Fibroblast of gingiva (primary cell): Measurements from ENCODE around the gene METTL16.
"Not testable (repeated sequence)": the region's sequence is repeated elsewhere in the genome, so short reads cannot be mapped to it uniquely, and the experiment has no call there.

Source experiments
- DNase-seq: peaks from one replicate; pipeline ENCODE4 v3.0.0-alpha.2; 2011; ENCODE audit warnings: low read depth

The METTL16 gene, protein sequence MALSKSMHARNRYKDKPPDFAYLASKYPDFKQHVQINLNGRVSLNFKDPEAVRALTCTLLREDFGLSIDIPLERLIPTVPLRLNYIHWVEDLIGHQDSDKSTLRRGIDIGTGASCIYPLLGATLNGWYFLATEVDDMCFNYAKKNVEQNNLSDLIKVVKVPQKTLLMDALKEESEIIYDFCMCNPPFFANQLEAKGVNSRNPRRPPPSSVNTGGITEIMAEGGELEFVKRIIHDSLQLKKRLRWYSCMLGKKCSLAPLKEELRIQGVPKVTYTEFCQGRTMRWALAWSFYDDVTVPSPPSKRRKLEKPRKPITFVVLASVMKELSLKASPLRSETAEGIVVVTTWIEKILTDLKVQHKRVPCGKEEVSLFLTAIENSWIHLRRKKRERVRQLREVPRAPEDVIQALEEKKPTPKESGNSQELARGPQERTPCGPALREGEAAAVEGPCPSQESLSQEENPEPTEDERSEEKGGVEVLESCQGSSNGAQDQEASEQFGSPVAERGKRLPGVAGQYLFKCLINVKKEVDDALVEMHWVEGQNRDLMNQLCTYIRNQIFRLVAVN

DNA sequence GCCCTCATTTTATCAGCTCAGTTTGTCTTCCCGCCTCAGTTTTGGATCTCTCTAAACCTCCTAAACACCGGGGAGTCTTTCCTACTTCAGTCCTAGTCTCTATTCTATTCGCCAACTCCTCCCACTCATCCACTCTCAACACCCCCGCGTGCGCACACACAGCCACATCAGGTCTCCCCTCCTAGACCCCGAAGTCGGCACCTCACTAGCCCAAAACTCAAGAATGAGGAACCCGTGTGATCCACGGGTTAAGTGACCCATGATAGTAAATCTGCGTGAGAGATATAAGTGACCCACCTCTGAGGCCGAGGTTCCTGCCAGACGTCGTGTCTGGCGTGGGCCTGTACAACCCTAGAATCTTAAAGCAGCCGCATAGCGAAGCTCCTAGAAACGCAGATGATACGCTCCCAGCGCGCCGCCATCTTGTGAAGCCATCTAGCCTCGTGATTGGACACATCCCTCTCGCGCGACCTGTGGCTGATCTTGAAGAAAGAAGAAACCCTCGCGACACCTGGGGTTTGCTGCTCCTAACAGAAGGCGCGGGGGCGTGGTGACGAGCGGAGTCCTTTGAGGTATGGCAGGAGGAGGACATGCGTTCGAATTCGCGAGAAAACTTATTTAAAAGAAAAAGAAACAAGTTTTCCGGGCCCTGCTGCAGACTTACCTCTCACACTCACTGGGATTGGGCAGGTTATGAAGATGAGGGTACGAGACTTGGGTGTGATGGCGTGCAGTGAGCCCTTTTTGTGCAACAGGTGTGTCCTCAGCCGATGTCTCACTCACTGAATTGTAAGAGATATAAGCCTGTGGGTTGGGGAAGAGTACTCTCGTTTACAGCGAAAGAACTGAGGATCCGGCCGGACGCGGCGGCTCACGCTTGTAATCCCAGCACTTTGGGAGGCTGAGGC is at the start of gene METTL16:
Gene METTL16, minus strand, starts transcription at position 427 of the 908 bp plus-strand sequence. CDS start 9,557 bp downstream, outside the sequence.
- peak; percentile 98 for DNase-seq

DNA sequence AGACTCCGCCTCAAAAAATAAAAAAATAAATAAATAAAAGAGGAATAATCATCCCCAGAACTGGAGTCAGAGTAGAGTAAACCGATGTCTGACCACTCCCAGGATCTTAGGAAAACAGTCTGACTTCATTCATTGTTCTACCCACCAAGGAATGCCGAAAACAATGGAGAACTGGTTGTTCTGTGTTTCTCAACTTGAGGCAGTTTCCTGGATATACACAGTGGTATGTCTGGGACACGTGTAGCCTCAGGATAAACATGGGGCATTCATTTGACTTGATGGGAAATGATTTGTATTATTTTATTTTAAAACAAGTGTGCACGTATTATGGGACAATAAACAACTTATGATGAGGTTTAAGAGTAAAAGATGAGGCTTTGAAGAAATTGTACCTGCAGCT is 49.0 kb upstream of the METTL16 start:
- DNase-seq, result no peak

DNA sequence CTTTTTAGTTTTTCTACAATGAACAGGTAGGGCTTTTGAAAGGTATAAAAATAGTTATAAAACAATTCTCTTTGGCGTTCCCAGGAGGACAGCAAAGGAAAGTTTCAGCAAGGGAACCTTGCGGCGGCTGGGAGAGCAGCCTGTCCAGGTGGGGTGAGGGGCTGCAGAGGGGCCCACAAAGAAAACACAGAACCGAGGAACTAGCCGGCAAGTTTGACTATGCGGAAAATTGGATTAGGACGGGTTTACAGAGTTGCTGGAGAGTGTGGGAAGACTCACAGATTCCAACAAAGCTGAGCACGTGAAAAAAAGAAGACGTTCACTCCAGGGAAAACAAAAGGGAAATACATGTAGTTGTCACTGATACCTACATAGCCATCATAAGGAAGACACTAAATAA is 40.2 kb upstream of the METTL16 start:
- DNase-seq, result no peak

DNA sequence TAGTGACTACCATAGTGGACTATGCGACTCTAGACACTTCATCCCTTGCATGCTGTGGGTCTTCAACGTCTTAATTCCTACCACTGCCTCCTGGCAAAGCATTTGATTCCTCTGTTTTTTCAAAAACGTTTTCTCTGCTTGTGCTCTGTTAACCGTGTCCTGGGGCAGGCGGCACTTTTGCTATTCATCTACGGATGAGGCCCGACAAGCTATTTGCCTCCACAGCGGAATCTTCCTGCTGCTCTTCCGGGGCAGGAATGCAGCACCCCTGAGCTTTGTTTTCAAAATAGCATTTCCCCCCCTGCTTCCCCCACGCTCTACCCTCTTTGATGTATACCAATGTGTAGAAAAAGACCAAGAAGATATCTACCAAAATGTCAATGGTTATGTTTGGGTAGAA is 39.8 kb upstream of the METTL16 start:
- DNase-seq, result no peak

DNA sequence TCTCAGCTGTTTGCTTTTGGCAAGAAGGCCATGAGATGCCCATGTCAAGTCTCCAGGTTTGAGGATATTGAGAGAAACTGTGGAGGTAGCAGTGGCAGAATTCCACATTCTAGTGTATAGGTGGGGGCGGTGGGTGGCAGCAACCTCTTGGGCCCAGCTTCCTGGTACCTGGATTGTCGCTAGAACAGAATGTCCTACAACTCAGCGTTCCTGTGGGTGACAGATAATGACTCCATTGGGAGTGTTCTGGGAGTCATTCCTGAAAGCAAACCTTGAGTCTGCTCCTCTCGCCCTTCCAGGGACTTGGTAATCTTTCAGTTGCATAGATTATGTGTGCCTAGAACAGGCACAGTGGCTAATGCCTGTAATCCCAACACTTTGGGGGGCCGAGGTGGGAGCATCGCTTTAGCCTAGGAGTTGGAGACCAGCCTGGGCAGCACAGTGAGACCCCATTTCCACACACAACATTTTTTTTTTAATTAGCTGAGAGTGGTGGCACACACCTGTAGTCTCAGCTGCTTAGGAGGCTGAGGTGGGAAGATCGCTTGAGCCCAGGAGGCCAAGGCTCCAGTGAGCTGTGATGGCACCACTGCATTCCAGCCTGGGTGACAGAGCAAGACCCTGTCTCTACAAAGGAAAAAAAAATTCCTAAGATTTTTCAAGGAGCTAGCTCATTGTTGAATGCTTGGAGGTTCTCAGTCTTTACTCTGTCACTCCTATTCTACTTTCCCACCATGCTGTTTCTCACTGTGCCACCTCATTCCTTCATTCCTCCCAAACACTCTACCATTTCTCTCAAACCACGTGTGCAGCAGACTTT is 37.9 kb upstream of the METTL16 start:
- no peak for DNase-seq

DNA sequence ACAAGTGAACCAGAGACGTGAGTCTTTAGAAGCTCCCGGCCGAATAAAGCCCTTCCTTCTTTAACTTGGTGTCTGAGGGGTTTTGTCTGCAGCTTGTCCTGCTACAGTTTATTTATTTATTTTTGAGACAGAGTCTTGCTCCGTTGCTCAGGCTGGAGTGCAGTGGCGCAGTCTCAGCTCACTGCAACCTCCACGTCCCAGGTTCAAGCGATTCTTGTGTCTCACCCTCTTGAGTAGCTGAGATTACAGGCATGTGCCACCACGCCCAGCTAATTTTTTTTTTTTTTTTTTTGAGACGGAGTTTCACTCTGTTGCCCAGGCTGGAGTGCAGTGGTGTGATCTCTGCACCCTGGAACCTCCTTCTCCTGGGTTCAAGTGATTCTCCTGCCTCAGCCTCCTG is 36.3 kb upstream of the METTL16 start:
- not testable (repeated sequence) for DNase-seq

DNA sequence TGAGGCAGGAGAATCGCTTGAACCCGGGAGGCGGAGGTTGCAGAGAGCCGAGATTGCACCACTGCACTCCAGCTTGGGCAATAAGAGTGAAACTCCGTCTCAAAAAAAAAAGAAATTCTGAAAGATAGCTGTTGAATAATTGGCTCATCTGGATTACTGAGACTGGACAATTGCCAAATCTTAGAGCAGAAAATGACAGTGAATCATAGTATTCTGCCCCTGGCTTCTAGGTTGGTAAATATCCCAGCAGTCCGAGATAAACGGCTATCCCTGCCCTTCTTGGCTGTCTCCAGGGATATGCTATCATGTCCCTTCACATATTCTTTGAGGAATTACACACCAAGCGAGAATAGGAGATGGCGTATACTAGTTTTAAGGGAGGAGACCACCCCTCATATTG is 35.5 kb upstream of the METTL16 start:
- no peak for DNase-seq

DNA sequence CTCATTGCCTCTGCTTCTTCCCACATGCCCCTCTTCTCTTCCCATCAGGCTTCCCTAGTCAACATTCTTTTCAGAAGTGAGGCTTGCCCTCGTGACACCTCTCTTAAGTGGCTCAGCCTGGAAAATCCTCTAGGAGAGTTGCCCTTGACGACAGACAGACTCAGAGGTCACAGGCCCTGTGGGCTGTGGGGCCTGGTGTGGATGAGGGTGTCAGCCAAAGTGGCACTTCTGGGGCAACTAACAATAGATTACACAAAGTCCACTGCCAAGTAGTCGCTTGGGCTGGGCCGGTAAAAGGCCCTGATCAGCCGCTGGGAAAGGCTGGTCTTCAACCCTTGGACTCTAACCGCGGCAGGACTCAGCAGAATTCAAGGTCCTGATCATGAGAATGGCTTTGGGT is 33.7 kb upstream of the METTL16 start:
- DNase-seq, result no peak

DNA sequence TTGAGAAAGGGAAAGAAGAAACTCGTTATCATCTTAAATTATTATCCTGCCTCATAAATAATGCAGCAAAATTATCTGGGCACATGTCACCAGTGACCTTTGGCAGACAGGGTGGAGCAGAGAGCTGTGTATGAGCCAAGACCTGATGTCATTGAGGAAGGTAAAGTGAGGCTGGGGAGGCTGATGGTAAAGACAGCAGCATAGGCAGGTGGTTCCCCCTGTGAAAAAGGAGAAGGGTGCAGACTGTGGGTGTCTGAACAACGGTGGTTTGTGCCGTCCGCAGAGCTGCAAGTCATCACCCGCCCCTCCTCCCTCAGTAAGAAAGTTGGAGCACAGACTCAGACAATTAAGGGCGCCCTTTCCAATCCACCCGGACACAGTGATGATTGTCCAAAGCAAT is 30.8 kb upstream of the METTL16 start:
- no peak for DNase-seq

DNA sequence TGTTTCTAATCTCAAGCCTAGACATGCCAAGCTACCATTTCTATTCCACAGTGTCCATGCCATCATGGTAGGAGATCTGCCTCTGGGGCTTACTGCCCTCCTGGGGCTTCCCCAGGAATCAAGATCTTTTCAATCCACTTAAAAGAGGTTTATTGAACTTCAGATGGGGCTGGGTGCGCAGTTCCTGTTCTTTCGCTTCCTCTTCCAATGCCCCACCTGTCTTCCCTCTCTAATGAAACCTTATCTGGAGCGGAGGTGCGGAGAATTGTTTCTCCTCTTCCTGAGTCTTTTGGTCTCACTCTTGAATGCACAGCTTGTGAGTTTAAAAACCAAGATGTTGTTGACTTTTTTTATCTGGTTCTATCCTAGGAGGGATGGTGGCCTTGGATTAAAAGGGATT is 30.4 kb upstream of the METTL16 start:
- DNase-seq, result no peak

DNA sequence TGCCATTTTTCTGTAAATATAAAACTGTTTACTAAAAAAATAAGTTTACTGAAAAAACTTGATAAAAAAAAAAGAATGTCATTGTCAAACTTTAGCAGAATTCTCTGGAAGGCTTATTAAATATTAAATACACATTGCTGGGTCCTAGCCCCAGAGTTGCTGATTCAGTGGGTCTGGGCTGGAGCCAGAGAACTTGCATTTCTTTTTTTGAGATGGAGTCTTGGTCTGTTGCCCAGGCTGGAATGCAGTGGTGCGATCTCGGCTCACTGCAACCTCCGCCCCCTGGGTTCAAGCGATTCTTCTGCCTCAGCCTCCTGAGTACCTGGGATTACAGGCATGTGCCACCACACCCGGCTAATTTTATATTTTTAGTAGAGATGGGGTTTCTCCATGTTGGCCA is 25.9 kb upstream of the METTL16 start:
- not testable (repeated sequence) for DNase-seq

DNA sequence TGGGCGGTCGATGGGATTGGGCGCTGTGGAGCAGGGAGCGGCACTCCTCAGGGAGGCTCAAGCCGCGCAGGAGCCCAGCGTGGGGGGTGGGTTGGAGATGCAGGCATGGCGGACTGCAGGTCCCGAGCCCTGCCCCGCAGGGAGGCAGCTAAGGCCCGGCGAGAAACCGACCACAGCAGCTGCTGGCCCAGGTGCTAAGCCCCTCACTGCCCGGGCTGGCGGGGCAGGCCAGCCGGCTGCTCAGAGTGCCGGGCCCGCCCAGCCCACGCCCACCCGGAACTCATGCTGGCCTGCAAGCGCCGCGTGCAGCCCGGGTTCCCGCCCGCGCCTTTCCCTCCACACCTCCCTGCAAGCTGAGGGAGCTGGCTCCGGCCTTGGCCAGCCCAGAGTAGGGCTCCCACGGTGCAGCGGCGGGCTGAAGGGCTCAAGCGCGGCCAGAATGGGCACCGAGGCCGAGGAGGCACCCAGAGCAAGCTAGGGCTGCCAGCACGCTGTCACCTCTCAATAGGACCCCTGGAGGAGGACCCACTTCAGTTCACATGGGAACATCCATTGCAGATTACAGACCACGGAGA is 20.5 kb upstream of the METTL16 start:
- DNase-seq, result no peak

DNA sequence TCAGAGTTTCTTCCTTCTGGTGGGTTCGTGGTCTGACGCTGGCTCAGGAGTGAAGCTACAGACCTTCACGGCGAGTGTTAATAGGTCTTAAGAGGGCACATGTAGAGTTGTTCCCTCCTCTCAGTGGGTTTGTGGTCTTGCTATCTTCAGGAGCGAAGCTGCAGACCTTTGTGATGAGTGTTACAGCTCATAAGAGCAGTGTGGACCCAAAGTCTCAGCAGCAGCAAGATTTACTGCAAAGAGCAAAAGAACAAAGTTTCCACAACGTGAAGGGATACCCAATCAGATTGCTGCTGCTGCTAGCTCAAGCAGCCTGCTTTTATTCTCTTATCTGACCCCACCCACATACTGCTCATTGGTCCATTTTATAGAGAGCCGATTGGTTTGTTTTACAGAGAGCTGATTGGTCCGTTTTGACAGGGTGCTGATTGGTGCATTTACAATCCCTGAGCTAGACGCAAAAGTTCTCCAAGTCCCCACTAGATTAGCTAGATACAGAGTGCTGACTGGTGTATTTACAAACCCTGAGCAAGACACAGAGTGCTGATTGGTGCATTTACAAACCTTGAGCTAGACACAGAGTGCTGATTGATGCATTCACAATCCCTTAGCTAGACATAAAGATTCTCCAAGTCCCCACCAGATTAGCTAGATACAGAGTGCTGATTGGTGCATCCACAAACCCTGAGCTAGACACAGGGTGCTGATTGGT is 19.7 kb upstream of the METTL16 start:
- not testable (repeated sequence) for DNase-seq

DNA sequence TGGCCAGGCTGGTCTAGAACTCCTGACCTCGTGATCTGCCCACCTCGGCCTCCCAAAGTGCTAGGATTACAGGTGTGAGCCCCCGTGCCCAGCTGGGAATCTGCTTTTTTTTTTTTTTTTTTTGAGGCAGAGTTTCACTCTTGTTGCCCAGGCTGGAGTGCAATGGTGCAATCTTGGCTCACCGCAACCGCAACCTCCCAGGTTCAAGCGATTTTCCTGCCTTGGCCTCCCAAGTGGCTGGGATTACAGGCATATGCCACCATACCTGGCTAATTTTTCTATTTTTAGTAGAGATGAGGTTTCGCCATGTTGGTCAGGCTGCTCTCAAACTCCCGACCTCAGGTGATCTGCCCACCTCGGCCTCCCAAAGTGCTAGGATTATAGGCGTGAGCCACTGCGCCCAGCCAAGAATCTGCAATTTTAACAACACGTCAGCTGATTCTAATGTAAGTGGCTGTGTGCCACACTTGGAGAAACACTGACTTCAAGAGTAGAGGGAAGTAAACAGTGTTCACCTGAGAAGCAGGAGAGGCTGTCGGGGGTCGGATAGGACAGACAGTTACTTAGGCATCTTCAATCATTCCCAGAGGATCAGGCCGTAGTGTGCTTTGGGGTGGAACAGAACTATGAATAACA is 10.2 kb upstream of the METTL16 start:
- not testable (repeated sequence) for DNase-seq

DNA sequence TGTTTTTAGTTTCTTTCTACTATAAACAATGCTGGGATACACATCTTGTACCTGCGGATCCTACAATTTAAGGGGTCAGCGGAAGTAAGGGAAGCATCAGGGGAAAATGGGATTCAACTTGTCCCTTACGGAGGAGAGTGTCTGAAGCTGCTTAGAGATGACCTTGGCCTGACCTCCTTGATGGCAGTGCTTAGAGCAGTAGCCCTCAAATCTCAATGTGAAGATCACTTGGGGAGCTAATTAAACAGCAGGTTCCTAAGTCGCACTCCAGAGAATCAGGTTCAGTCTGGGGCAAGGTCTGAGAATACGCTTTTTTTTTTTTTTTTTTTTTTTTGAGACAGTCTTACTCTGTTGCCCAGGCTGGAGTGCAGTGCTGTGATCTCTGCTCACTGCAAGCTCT is 9.6 kb upstream of the METTL16 start:
- DNase-seq, result no peak

DNA sequence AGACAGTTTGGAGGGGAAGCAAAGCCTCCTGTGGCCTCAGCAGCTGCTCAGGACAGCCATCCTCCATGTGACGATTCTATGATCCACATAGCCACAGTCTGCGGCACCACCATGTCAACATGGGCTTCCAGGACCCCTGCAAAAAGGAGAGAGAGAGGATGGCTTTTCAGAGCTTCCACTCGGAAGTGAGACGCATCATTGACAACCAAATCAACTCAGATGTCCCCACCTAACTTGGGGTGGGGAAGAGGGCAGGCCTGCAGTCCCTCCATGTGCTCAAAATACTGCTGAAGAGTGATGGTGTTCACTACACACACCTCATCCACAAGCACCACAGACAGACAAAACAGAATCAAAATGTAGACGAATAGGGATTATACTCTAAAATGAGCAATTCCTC is 5.9 kb upstream of the METTL16 start:
- no peak for DNase-seq

DNA sequence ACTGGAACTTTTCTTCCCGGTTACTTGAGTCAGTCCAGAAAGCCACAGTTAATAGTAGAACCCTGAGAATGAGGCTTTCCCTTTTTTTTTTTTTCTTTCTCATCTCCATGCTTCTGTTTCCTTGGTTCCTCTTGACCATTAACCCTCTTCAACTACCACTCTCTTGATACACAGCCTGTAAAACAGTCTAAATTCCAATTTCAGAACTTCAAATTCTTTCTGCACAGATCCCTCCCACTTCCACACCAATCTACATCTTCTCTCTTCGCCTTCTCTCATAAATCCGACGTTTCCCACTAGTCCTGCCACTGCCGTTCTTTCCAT is 588 bp downstream of the METTL16 start:
- no peak for DNase-seq

DNA sequence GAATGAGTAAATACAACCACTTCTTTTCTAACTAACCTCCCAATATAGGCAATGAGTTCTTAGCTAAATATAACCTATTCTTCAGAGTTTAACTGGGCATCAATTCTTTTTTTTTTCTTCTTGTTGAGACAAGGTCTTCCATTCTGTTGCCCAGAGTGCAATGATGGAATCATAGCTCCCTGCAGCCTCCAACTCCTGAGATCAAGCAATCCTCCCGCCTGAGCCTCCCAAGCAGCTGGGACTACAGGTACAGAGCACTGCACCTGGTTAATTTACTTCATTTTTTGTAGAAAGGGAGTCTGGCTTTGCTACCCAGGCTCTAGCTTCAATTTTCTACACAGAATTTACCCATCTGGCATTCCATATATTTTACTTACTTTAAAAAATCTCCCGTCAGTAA is 1.1 kb downstream of the METTL16 start:
- DNase-seq, result no peak

DNA sequence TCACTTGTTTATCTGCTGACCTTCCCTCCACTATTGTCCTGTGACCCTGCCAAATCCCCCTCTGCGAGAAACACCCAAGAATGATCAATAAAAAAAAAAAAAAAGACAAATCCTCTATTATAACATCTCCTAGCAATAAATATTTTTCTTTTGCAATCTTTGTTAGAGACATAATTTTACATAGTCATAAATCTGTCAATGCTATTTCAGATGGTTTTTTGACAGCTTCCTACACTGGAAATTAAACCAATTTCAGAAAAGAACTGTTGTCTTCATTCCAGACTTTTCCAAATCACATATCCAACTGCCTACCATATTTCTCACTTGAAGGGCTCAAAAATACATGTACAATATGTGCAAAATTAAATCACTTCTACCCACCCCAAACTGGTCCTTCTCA is 3.7 kb downstream of the METTL16 start:
- DNase-seq, result no peak

DNA sequence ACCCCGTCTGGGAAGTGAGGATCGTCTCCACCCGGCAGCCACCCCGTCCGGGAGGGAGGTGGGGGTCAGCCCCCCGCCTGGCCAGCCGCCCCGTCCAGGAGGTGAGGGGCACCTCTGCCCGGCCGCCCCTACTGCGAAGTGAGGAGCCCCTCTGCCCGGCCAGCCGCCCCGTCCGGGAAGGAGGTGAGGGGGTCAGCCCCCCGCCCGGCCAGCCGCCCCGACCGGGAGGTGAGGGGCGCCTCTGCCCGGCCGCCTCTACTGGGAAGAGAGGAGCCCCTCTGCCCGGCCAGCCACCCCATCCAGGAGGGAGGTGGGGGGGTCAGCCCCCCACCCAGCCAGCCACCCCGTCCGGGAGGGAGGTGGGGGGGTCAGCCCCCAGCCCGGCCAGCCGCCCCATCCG is 4.7 kb downstream of the METTL16 start:
- not testable (repeated sequence) for DNase-seq

DNA sequence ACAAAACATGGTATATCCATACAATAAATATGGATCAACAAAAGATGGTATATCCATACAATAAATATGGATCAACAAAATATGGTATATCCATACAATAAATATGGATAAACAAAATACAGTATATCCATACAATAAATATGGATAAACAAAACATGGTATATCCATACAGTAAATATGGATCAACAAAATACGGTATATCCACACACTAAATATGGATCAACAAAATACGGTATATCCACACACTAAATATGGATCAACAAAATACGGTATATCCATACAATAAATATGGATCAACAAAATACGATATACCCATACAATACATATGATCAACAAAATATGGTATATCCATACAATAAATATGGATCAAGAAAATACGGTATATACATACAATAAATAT is 8.1 kb downstream of the METTL16 start:
- no peak for DNase-seq
